K562 (cell line): Measurements from ENCODE around the gene ACBD4. TPM values are rescaled to one million over a fixed set of nuclear protein-coding genes. Genes with fewer than 3 reads are reported as not detected.

Experiments used
- BCLAF1 ChIP-seq, 2 experiments: fragments of 450-650 bp in 1 of 2; IDR thresholded peaks; 2 replicates each; pipeline ENCODE4 v1.6.1; 2011 to 2017; ENCODE audit warnings: low read depth in 2 of 2, antibody characterized with exemption in 1 of 2, borderline replicate concordance in 1 of 2, low read length in 1 of 2, mild to moderate bottlenecking in 1 of 2, mixed read lengths in 1 of 2; ENCODE audit not compliant: control insufficient read depth in 1 of 2
- CBX5 ChIP-seq: IDR thresholded peaks from 2 replicates; pipeline ENCODE4 v1.6.1; 2014; ENCODE audit warnings: low read depth, borderline replicate concordance
- CREB3 ChIP-seq: fragments of 450-650 bp; conservative IDR thresholded peaks from 2 replicates; pipeline ENCODE4 v1.6.1; 2016; ENCODE audit warnings: missing genetic modification characterization, low read depth, mild to moderate bottlenecking, missing compliant biosample characterization, moderate library complexity
- FOS ChIP-seq: IDR thresholded peaks from 3 replicates; pipeline ENCODE4 v1.6.1; 2011; ENCODE audit not compliant: insufficient read length; ENCODE audit errors: extremely low read depth
- NFIX ChIP-seq: fragments of 250-450 bp; sonication (Bioruptor Pico); IDR thresholded peaks from 2 replicates; pipeline ENCODE4 v1.4.0; 2020; ENCODE audit warnings: low read depth, mild to moderate bottlenecking, moderate library complexity
- REST ChIP-seq, 2 experiments: fragments of 450-650 bp; formaldehyde crosslinking in 1 of 2; IDR thresholded peaks; 2 replicates each; pipeline versions ENCODE4 v1.4.0 to v1.6.1; 2014 to 2020; ENCODE audit warnings: mild to moderate bottlenecking in 2 of 2, borderline replicate concordance in 1 of 2, low read depth in 1 of 2
- SMARCA4 ChIP-seq: fragments of 450-650 bp; IDR thresholded peaks from 2 replicates; pipeline ENCODE4 v1.6.1; 2016
- SMARCE1 ChIP-seq: fragments of 450-650 bp; IDR thresholded peaks from 2 replicates; pipeline ENCODE4 v1.7.1; 2016; ENCODE audit warnings: mild to moderate bottlenecking
- TAF1 ChIP-seq: IDR thresholded peaks from 2 replicates; pipeline ENCODE4 v1.6.1; 2011; ENCODE audit warnings: mild to moderate bottlenecking, low read length, moderate library complexity; ENCODE audit not compliant: insufficient read depth, control insufficient read depth, severe bottlenecking; ENCODE audit errors: extremely low read depth
- ZNF124 ChIP-seq: sonication (generic); formaldehyde crosslinking; IDR thresholded peaks from 2 replicates; pipeline ENCODE4 v1.8.1; 2022; ENCODE audit warnings: missing genetic modification reagents
- ZNF655 ChIP-seq: fragments of 250-450 bp; sonication (Bioruptor Pico); IDR thresholded peaks from 2 replicates; pipeline ENCODE4 v1.5.0; 2021
- ZNF695 ChIP-seq: fragments of 450-650 bp; formaldehyde crosslinking; IDR thresholded peaks from 2 replicates; pipeline ENCODE4 v1.4.0; 2020; ENCODE audit warnings: mild to moderate bottlenecking, moderate library complexity
- polyA plus RNA-seq, 8 experiments: library from polyadenylated mRNA; depleted of rRNA in 4 of 8; stranded (reverse) in 5 of 8; unstranded in 3 of 8; fragments of >200 nt; fragmentation: Nextera tagmentation in 2 of 8; fragmentation: Illumina TruSeq in 1 of 8; extraction: Ambion mirVana in 2 of 8; extraction: Trizol in 1 of 8; gene quantifications; 2 replicates each; pipeline versions ENCODE4 v1.2.1 to v1.2.3, GENCODE V29; 2011 to 2014; ENCODE audit warnings: inconsistent platforms in 1 of 8, missing spikeins in 1 of 8
- total RNA-seq, 7 experiments: library from RNA; depleted of rRNA in 6 of 7; stranded (reverse); fragments of >200 nt in 6 of 7; fragmentation: Illumina TruSeq in 2 of 7; extraction: Trizol in 2 of 7; gene quantifications; 2 replicates each; pipeline versions ENCODE4 v1.2.1 to v1.2.3, GENCODE V29; 2011 to 2021; ENCODE audit warnings: low replicate concordance in 1 of 7

Gene ACBD4
- total and polyA plus RNA-seq, 9 of the 15 experiments (the other 6 are each of a cell fraction or from before 2014, with no cell fraction given) = 0.14 to 6.9 (median 4.6) TPM

- TF ChIP-seq TAF1 (peak; percentile 72), ZNF655 (CRISPR knock-in tag) (no peak), NFIX (CRISPR knock-in tag) (no peak), SMARCE1 (no peak), CREB3 (tag) (no peak), SMARCA4 (peak; percentile 48; the same call in 1 of the 2 replicates), ZNF695 (0 out of 2 replicates have a peak, but pooled peaks have one; percentile 8), ZNF124 (CRISPR knock-in tag) (no peak), BCLAF1 (IDR thresholded peaks at IDR 0.05; ENCODE audit: borderline replicate concordance in 1 of 2, control insufficient read depth in 1 of 2, low read depth in 2 of 2, low read length in 1 of 2) (peak in 1 of 2 experiments; percentile 93; a peak in 2 of 4 replicates), REST (IDR thresholded peaks at IDR 0.05; ENCODE audit: borderline replicate concordance) (0 out of 2 replicates have a peak, but pooled peaks have one; percentile 3), REST (CRISPR knock-in tag; IDR thresholded peaks at IDR 0.05; ENCODE audit: low read depth) (no peak), FOS (no peak), CBX5 (0 out of 2 replicates have a peak, but pooled peaks have one; percentile 10)
Measured at GRCh38 chr17:45147581-45148182, 12.2 kb downstream of the ACBD4 start (continued).
